Heart left ventricle (tissue), 16 donors: ENCODE results near the gene SH2D4B. TPM values are rescaled to one million over a fixed set of nuclear protein-coding genes. Genes with fewer than 3 reads are reported as not detected.

ENCODE experiments used
- ATAC-seq, 4 donors: fragments of 200-7000 bp; cut with Tn5 transposase; one replicate each; pipeline ENCODE4 v1.9.1; 2020 to 2022; ENCODE audit warnings: moderate library complexity in 4 of 4, mild to moderate bottlenecking in 3 of 4, moderate number of reproducible peaks in 1 of 4
- DNase-seq, 5 donors: peaks; one replicate each; pipeline ENCODE4 v3.0.0-alpha.2; 2020
- H3K27ac ChIP-seq, 12 donors: fragments of 200-600 bp; sonication (generic) in 4 of 12; one replicate each; pipeline versions ENCODE4 v1.5.0 to v1.8.0; 2016 to 2022; ENCODE audit warnings: mild to moderate bottlenecking in 2 of 12
- H3K27me3 ChIP-seq, 9 donors: fragments of 200-600 bp; sonication (generic) in 2 of 9; one replicate each; pipeline versions ENCODE4 v1.5.1 to v1.8.0; 2016 to 2022; ENCODE audit warnings: mild to moderate bottlenecking in 3 of 9
- H3K36me3 ChIP-seq, 9 donors: fragments of 200-600 bp; sonication (generic) in 2 of 9; one replicate each; pipeline versions ENCODE4 v1.5.0 to v1.8.0; 2018 to 2022; ENCODE audit warnings: mild to moderate bottlenecking in 2 of 9
- H3K4me1 ChIP-seq, 12 donors: fragments of 200-600 bp; sonication (generic) in 4 of 12; one replicate each; pipeline versions ENCODE4 v1.5.0 to v1.8.0; 2016 to 2022; ENCODE audit warnings: mild to moderate bottlenecking in 3 of 12
- H3K4me3 ChIP-seq, 12 donors: fragments of 200-600 bp; sonication (generic) in 4 of 12; one replicate each; pipeline versions ENCODE4 v1.5.0 to v1.8.0; 2017 to 2022; ENCODE audit warnings: mild to moderate bottlenecking in 9 of 12, moderate library complexity in 4 of 12
- H3K9me3 ChIP-seq, 12 donors: fragments of 200-600 bp; sonication (generic) in 4 of 12; one replicate each; pipeline versions ENCODE4 v1.5.0 to v1.8.0; 2016 to 2022; ENCODE audit warnings: mild to moderate bottlenecking in 1 of 12
- POLR2A ChIP-seq, 2 donors: fragments of 450-650 bp; IDR thresholded peaks; one replicate each; pipeline ENCODE4 v1.6.1; 2017; ENCODE audit warnings: antibody characterized with exemption in 2 of 2, mild to moderate bottlenecking in 2 of 2, moderate library complexity in 2 of 2
- WGBS, 4 donors: extraction: QIAGEN DNeasy Blood & Tissue Kit in 2 of 4; methylation state at CpG; one replicate each; pipeline versions ENCODE4 v1.1.5 to v1.1.7; 2013 to 2018; 5-methylcytosine and 5-hydroxymethylcytosine counted together
- intact Hi-C, 10 donors: fragments of 100-400 bp; cut with DNase I; formaldehyde crosslinking; loops; one replicate each; pipeline versions ENCODE4 v1.11.1 to v1.14.2; 2022
- polyA plus RNA-seq, 2 donors: library from polyadenylated mRNA; stranded (reverse); fragments of 200-250 nt; gene quantifications; one replicate each; pipeline ENCODE4 v1.2.3, GENCODE V29; 2013
- total RNA-seq, 9 donors: library from RNA; depleted of rRNA in 2 of 9; stranded (reverse); fragments of >200 nt in 2 of 9; fragmentation: NEBNext Ultra II Directional in 3 of 9; extraction: Animal tissue kit (Norgen Biotek cat#: 25700) in 3 of 9; gene quantifications; one replicate each; pipeline versions ENCODE4 v1.1.0 to v1.2.4, GENCODE V29; 2016 to 2023
- TF ChIP-seq, protein P1 (sequence below), 12 donors: fragments of 200-600 bp; sonication (generic) in 4 of 12; IDR thresholded peaks; one replicate each; pipeline versions ENCODE4 v1.5.0 to v1.8.0; 2018 to 2022; ENCODE audit warnings: antibody characterized with exemption in 12 of 12, mild to moderate bottlenecking in 5 of 12
- donor health status: ischemic (EF 13 %, LVEDD 7.1; RV severe dilation, severe dysfunction).
- donor health status: healthy with polysubstance abuse.
- donor health status: DM: no; HTN: yes; CAD: no.
- donor health status: DM: no; HTN: no; CAD: no.
- donor health status: ischemic (EF 25% LVEDD 6.9; RV normal size, moderate dysfunction).
- donor health status: ischemic (EF 25% LVEDD 5.7; RV mildly dilated, moderate dysfunction).
- donor health status: healthy.
- donor health status: DM: yes; HTN: yes; CAD: no.
- donor health status: ischemic (EF 35%, LVEDD 5.7; RV mildly dilated, moderate dysfunction).
- donor health status: nonischemic (EF 11% LVEDD 7.7; RV severe dilation, severe dysfunction).
- donor health status: DM: yes; HTN: yes; CAD: no.
- donor health status: PGD.
- donor health status: ischemic (EF 29% LVEDD 5.4; RV normal size, mild dysfunction).
- donor health status: nonischemic (EF 23%, LVEDD 6.1; RV moderate dilation, normal function).

The SH2D4B gene
- total and polyA plus RNA-seq, 11 donors = 0.19 TPM; not detected in 10

DNA sequence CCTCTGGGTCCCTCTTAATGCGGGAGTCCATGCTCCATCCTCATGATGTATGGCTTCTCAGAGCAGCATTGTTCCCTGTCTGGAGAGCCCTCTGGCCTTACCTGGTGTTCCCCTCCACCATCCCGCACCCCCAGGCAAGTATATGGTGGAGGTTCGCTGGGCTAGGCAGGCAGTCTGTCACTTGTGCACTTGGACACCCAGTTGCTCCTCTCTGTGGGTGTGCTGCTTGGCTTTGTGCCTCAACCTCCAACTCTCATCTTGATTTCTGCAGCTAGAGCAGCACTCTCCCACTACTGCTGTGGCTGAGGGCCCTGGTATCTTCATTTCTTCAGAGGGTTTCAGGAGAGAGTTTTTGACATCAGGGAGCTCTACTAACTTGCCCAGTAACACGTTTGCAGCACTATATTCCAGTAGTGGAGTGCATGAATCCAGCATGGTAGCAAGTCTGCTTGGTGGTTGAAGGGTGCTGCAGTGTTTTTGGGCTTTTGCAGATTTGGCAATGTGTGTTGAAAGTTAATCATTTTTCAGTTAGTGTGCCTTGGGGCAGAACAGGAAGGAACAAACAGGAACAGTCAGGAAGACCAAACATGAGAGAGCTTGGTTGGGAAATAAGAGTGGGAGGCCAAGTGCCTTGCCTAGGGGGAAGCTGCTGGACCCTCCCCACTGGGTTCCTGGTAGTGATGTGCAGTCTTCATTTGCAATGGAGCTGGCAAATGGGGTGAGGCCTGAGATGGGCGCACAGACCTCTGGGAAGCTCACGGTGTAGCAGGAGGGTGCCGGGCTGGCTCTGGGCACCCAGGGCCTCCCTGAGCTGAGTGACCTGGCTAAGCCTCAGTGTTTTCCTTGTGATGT lies 46.2 kb upstream of the SH2D4B start:
- 79 to 89% (median 85%) methylated on average over 4 to 7 of the region's 7 CpGs for WGBS, 4 donors
- TF ChIP-seq POLR2A (IDR thresholded peaks at IDR 0.05) = no peak
- TF ChIP-seq, protein P1, sequence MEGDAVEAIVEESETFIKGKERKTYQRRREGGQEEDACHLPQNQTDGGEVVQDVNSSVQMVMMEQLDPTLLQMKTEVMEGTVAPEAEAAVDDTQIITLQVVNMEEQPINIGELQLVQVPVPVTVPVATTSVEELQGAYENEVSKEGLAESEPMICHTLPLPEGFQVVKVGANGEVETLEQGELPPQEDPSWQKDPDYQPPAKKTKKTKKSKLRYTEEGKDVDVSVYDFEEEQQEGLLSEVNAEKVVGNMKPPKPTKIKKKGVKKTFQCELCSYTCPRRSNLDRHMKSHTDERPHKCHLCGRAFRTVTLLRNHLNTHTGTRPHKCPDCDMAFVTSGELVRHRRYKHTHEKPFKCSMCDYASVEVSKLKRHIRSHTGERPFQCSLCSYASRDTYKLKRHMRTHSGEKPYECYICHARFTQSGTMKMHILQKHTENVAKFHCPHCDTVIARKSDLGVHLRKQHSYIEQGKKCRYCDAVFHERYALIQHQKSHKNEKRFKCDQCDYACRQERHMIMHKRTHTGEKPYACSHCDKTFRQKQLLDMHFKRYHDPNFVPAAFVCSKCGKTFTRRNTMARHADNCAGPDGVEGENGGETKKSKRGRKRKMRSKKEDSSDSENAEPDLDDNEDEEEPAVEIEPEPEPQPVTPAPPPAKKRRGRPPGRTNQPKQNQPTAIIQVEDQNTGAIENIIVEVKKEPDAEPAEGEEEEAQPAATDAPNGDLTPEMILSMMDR (IDR thresholded peaks at IDR 0.05) = no peak
- H3K36me3 ChIP-seq = peaks cover 0 to 47% (median 26%) of the 10 kb centered on the region in 9 donors
- no peak overlapping the region for H3K4me3 ChIP-seq
- ATAC-seq (peak in 2 of 4 donors; percentile 35 to 67), DNase-seq (peak in 2 of 5 donors; percentile 30 to 70)
- no peaks in the 10 kb centered on the region for H3K27me3 ChIP-seq
- peaks cover 24 to 99% (median 59%) of the 10 kb centered on the region in 12 donors for H3K4me1 ChIP-seq
- peaks cover 0 to 5% (median 0%) of the 10 kb centered on the region in 12 donors for H3K9me3 ChIP-seq
- peak overlapping the region in 1 of 12 donors; percentile 95 for H3K27ac ChIP-seq
- intact Hi-C loops = no loop called here

DNA sequence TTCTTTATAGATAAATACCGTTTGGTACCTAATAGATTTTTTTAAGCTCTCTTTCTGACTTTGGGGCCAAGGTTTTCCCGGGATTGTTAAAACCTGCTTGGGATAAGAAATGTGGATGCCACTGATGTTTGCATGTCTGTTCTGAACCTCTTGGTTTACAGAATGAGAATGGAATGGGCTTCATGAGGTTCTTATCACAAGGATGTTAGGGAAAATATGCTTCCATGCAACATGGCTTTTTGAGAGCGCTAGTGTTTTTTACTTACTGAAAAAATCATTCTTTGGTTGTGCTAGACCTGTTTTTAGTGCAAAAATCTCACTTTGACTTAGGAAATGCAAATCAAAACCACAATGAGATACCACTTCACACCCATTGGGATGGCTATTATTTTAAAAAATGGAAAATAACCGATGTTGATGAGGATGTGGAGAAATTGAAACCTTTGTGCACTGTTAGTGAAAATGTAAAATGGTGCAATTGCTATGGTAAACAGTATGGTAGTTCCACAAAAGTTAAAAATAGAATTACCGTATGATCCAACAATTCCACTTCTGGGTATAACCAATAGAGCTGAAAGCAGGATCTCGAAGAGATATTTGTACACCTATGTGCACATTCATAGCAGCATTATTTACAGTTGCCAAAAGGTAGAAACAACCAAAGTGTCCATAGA lies 44.7 kb upstream of the SH2D4B start:
- H3K4me1 ChIP-seq = peaks cover 29 to 99% (median 59%) of the 10 kb centered on the region in 12 donors
- H3K4me3 ChIP-seq = no peak overlapping the region
- intact Hi-C loops = no loop called here
- peak overlapping the region in 3 of 12 donors; percentile 34 to 95 (median 35) for H3K27ac ChIP-seq
- H3K36me3 ChIP-seq = peaks cover 0 to 49% (median 26%) of the 10 kb centered on the region in 9 donors
- H3K27me3 ChIP-seq = no peaks in the 10 kb centered on the region
- WGBS, 4 donors = 66 to 72% (median 69%) methylated on average over 6 of the region's 6 CpGs
- ATAC-seq (no peak), DNase-seq (no peak)
- TF ChIP-seq, protein P1 (IDR thresholded peaks at IDR 0.05) = no peak
- TF ChIP-seq POLR2A (IDR thresholded peaks at IDR 0.05) = no peak
- H3K9me3 ChIP-seq = peaks cover 0 to 13% (median 0%) of the 10 kb centered on the region in 12 donors

DNA sequence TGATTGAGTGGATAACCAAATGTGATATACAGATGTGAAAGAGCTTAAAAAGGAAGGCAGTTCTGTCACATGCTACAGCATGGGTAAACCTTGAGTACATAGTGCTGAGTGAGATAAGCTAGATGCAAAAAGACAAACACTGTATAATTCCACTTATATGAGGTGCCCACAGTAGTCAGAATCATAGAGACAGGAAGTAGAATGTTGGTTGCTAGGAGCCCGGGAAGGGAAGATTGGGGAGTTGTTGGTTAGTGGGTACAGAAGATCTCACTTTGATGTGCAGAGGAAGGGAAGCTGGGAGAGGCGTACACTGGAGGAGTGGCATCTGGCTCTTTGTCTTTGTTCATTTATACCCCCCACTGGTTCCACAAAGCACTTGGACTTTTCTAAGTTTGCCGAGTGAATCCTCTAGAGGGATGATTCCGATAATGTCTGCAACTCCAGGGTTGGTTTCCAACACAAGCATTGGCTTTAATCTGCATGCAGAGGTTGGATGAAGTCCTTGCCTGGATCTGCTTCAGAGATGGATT lies 44.1 kb upstream of the SH2D4B start:
- DNase-seq (no peak), ATAC-seq (peak in 2 of 4 donors; percentile 5 to 45)
- H3K27me3 ChIP-seq = no peaks in the 10 kb centered on the region
- intact Hi-C loops = no loop called here
- no peak overlapping the region for H3K4me3 ChIP-seq
- peak overlapping the region in 8 of 12 donors; percentile 11 to 95 (median 24) for H3K27ac ChIP-seq
- peaks cover 35 to 99% (median 62%) of the 10 kb centered on the region in 12 donors for H3K4me1 ChIP-seq
- peaks cover 0 to 49% (median 26%) of the 10 kb centered on the region in 9 donors for H3K36me3 ChIP-seq
- 20 to 35% (median 24%) methylated on average over 4 of the region's 4 CpGs for WGBS, 4 donors
- H3K9me3 ChIP-seq = peaks cover 0 to 13% (median 0%) of the 10 kb centered on the region in 12 donors
- TF ChIP-seq POLR2A (IDR thresholded peaks at IDR 0.05) = no peak
- TF ChIP-seq, protein P1 (IDR thresholded peaks at IDR 0.05) = no peak
